ENCODE results near the gene DMXL2.

The DMXL2 gene

GRCh38 chr15:51536965-51537574 is 85.5 kb downstream of the DMXL2 start:
- no peak overlapping the region for H3K27ac ChIP-seq
- TF ChIP-seq ZFX (IDR thresholded peaks at IDR 0.05) (no peak), CTCF (conservative IDR thresholded peaks at IDR 0.05) (peak; percentile 86)

- no peak overlapping the region for H3K27ac ChIP-seq
- TF ChIP-seq ZFX (IDR thresholded peaks at IDR 0.05) (no peak), CTCF (conservative IDR thresholded peaks at IDR 0.05) (no peak)
Observed at GRCh38 chr15:51533672-51534398, 88.7 kb downstream of the DMXL2 start.

GRCh38 chr15:51526955-51527354 is 95.6 kb downstream of the DMXL2 start:
- H3K27ac ChIP-seq = no peak overlapping the region
- TF ChIP-seq ZFX (IDR thresholded peaks at IDR 0.05) (no peak), CTCF (conservative IDR thresholded peaks at IDR 0.05) (no peak)

GRCh38 chr15:51524376-51524775 is 98.2 kb downstream of the DMXL2 start:
- no peak overlapping the region for H3K27ac ChIP-seq
- no peak for TF ChIP-seq CTCF (conservative IDR thresholded peaks at IDR 0.05)
- no peak for TF ChIP-seq ZFX (IDR thresholded peaks at IDR 0.05)

- TF ChIP-seq CTCF (conservative IDR thresholded peaks at IDR 0.05) = no peak
- TF ChIP-seq ZFX (IDR thresholded peaks at IDR 0.05) = no peak
- no peak overlapping the region for H3K27ac ChIP-seq
Observed at GRCh38 chr15:51516291-51516690, 106.3 kb downstream of the DMXL2 start.

- no peak overlapping the region for H3K27ac ChIP-seq
- TF ChIP-seq CTCF (conservative IDR thresholded peaks at IDR 0.05) = no peak
- TF ChIP-seq ZFX (IDR thresholded peaks at IDR 0.05) = no peak
Observed at GRCh38 chr15:51505251-51505650, 117.3 kb downstream of the DMXL2 start.

- TF ChIP-seq CTCF (conservative IDR thresholded peaks at IDR 0.05) (no peak), ZFX (IDR thresholded peaks at IDR 0.05) (no peak)
Observed at GRCh38 chr15:51503003-51503402, 119.6 kb downstream of the DMXL2 start.

More at GRCh38 chr15:51503003-51503402, 119.6 kb downstream of the DMXL2 start:
- no peak overlapping the region for H3K27ac ChIP-seq
